Liver (tissue), 9 donors: ENCODE data around the gene PSENEN. TPM values are rescaled to one million over a fixed set of nuclear protein-coding genes. Genes with fewer than 3 reads are reported as not detected.

Source experiments
- DNase-seq: peaks from one replicate; pipeline ENCODE4 v3.0.0-alpha.2; 2017; ENCODE audit warnings: low spot score
- H3K27ac ChIP-seq, 2 donors: one replicate each; pipeline ENCODE4 v1.7.0; 2013; ENCODE audit warnings: inconsistent platforms in 2 of 2, low read length in 2 of 2, control low read depth in 1 of 2, low read depth in 1 of 2, mild to moderate bottlenecking in 1 of 2
- H3K27me3 ChIP-seq, 4 donors: one replicate each; pipeline versions ENCODE4 v1.6.1 to v1.7.0; 2013; ENCODE audit warnings: low read length in 3 of 4, inconsistent platforms in 1 of 4, mild to moderate bottlenecking in 1 of 4, moderate library complexity in 1 of 4; ENCODE audit not compliant: control insufficient read depth in 4 of 4, insufficient read depth in 4 of 4
- H3K36me3 ChIP-seq, 4 donors: one replicate each; pipeline versions ENCODE4 v1.6.1 to v1.7.0; 2013; ENCODE audit warnings: low read length in 3 of 4, mild to moderate bottlenecking in 3 of 4, low read depth in 1 of 4, moderate library complexity in 1 of 4; ENCODE audit not compliant: control insufficient read depth in 4 of 4, insufficient read depth in 3 of 4
- H3K4me1 ChIP-seq, 4 donors: one replicate each; pipeline versions ENCODE4 v1.6.1 to v1.7.0; 2013; ENCODE audit warnings: low read length in 3 of 4, mild to moderate bottlenecking in 3 of 4, moderate library complexity in 1 of 4; ENCODE audit not compliant: control insufficient read depth in 4 of 4, insufficient read depth in 4 of 4
- H3K4me3 ChIP-seq, 3 donors: one replicate each; pipeline versions ENCODE4 v1.6.1 to v1.7.0; 2013; ENCODE audit warnings: low read length in 3 of 3, control low read depth in 1 of 3, low read depth in 1 of 3, mild to moderate bottlenecking in 1 of 3
- H3K9ac ChIP-seq, 2 donors: one replicate each; pipeline ENCODE4 v1.7.0; 2013; ENCODE audit warnings: low read length in 2 of 2, mild to moderate bottlenecking in 2 of 2, moderate library complexity in 2 of 2, control low read depth in 1 of 2, low read depth in 1 of 2
- H3K9me3 ChIP-seq, 4 donors: one replicate each; pipeline versions ENCODE4 v1.6.1 to v1.7.0; 2013; ENCODE audit warnings: low read length in 3 of 4; ENCODE audit not compliant: control insufficient read depth in 4 of 4
- ATF3 ChIP-seq: IDR thresholded peaks from 2 replicates; pipeline ENCODE4 v1.6.1; 2016; ENCODE audit warnings: antibody characterized with exemption
- EGR1 ChIP-seq, 2 donors: IDR thresholded peaks; 2 replicates each; pipeline ENCODE4 v1.6.1; 2016 to 2018; ENCODE audit warnings: antibody characterized with exemption in 2 of 2, low read depth in 2 of 2
- FOXA1 ChIP-seq: IDR thresholded peaks from 2 replicates; pipeline ENCODE4 v1.6.1; 2016; ENCODE audit warnings: antibody characterized with exemption
- FOXA2 ChIP-seq: IDR thresholded peaks from 2 replicates; pipeline ENCODE4 v1.6.1; 2016; ENCODE audit warnings: antibody characterized with exemption
- GABPA ChIP-seq, 2 donors: IDR thresholded peaks in 1 of 2; conservative IDR thresholded peaks in 1 of 2; 2 replicates each; pipeline ENCODE4 v1.6.1; 2016; ENCODE audit warnings: antibody characterized with exemption in 2 of 2, mild to moderate bottlenecking in 1 of 2, moderate library complexity in 1 of 2
- HNF4A ChIP-seq, 2 donors: conservative IDR thresholded peaks; 2 replicates each; pipeline ENCODE4 v1.6.1; 2016; ENCODE audit warnings: antibody characterized with exemption in 2 of 2, mild to moderate bottlenecking in 2 of 2
- HNF4G ChIP-seq: IDR thresholded peaks from 2 replicates; pipeline ENCODE4 v1.6.1; 2016; ENCODE audit warnings: antibody characterized with exemption
- JUND ChIP-seq, 2 donors: IDR thresholded peaks; 2 replicates each; pipeline ENCODE4 v1.6.1; 2016; ENCODE audit warnings: antibody characterized with exemption in 2 of 2
- NR2F2 ChIP-seq: IDR thresholded peaks from 2 replicates; pipeline ENCODE4 v1.6.1; 2016; ENCODE audit warnings: antibody characterized with exemption
- RAD21 ChIP-seq, 2 donors: IDR thresholded peaks; 2 replicates each; pipeline ENCODE4 v1.6.1; 2016; ENCODE audit warnings: antibody characterized with exemption in 2 of 2, mild to moderate bottlenecking in 2 of 2
- RXRA ChIP-seq, 2 donors: IDR thresholded peaks; 2 replicates each; pipeline ENCODE4 v1.6.1; 2017 to 2018; ENCODE audit warnings: antibody characterized with exemption in 2 of 2, mild to moderate bottlenecking in 1 of 2
- SP1 ChIP-seq: IDR thresholded peaks from 2 replicates; pipeline ENCODE4 v1.6.1; 2018; ENCODE audit warnings: antibody characterized with exemption, mild to moderate bottlenecking
- TAF1 ChIP-seq: conservative IDR thresholded peaks from 2 replicates; pipeline ENCODE4 v1.6.1; 2016; ENCODE audit warnings: antibody characterized with exemption, mild to moderate bottlenecking
- YY1 ChIP-seq: IDR thresholded peaks from 2 replicates; pipeline ENCODE4 v1.6.1; 2016; ENCODE audit warnings: antibody characterized with exemption, mild to moderate bottlenecking
- ZBTB33 ChIP-seq: IDR thresholded peaks from 2 replicates; pipeline ENCODE4 v1.6.1; 2016; ENCODE audit warnings: antibody characterized with exemption
- WGBS: extraction: QIAGEN DNeasy Blood & Tissue Kit; methylation state at CpG from one replicate; pipeline ENCODE4 v1.1.7; 2013; 5-methylcytosine and 5-hydroxymethylcytosine counted together
- polyA plus RNA-seq, 2 donors: library from polyadenylated mRNA; stranded (reverse) in 1 of 2; unstranded in 1 of 2; fragments of 200-250 nt in 1 of 2; fragments of >200 nt in 1 of 2; fragmentation: Nextera tagmentation in 1 of 2; extraction: Ambion mirVana in 1 of 2; gene quantifications; one replicate each; pipeline versions ENCODE4 v1.2.1 to v1.2.3, GENCODE V29; 2013 to 2015
- total RNA-seq, 2 donors: library from RNA; depleted of rRNA; stranded (reverse); fragments of >200 nt; gene quantifications; one replicate each; pipeline ENCODE4 v1.2.3, GENCODE V29; 2014
- TF ChIP-seq, protein P1 (sequence below): IDR thresholded peaks from 2 replicates; pipeline ENCODE4 v1.6.1; 2016; ENCODE audit warnings: antibody characterized with exemption
- TF ChIP-seq, protein P2 (sequence below): IDR thresholded peaks from 2 replicates; pipeline ENCODE4 v1.6.1; 2016; ENCODE audit warnings: antibody characterized with exemption, mild to moderate bottlenecking
- TF ChIP-seq, protein P3 (sequence below): fragments of 150-350 bp; IDR thresholded peaks from 2 replicates; pipeline ENCODE4 v1.5.1; 2017; ENCODE audit warnings: improper control_type of control experiment, low read depth, low read length; ENCODE audit not compliant: missing input control
- donor health status: healthy.
- donor health status: healthy.
- donor health status: healthy.
- donor health status: healthy.
- donor health status: healthy.

PSENEN gene
- total and polyA plus RNA-seq, 4 donors: 7.4 to 58.1 (median 20.7) TPM

DNA sequence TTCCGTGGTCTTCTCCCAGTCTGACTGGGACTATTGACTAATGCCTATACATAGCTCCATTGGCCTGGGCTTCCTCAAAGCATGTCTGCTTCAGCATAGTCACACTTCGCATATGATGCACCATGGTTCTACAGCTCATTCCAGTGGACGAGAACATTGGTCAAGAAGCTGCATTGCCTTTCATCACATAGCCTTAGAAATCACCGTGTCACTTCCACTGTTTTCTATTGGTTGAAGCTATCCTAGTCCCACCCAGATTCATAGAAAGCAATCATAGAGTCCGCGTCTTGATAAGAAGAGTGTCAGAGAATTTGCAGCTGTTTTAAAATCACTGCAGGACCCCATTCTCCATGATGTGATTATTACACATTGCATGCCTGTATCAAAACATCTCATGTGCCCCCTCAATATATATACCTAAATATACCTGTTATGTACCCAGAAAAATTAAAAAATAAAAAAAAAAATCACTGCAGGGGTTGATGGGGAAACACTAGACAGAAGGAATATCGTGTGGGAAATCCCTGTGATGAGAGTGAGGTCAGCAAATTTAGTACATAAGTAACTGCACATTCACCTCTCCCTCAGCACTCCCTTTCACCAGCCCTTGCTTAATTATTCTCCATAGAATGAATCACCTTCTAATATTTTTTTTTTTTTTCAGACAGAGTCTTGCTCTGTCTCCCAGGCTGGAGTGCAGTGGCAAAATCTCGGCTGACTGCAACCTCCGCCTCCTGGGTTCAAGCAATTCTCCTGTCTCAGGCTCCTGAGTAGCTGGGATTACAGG, 27.8 kb downstream of the PSENEN start:
- no peaks in the 10 kb centered on the region for H3K27me3 ChIP-seq
- no peaks in the 10 kb centered on the region for H3K9me3 ChIP-seq
- no peak overlapping the region for H3K4me3 ChIP-seq
- no peaks in the 10 kb centered on the region for H3K36me3 ChIP-seq
- DNase-seq: no peak
- H3K27ac ChIP-seq: no peak overlapping the region
- TF ChIP-seq RXRA (IDR thresholded peaks at IDR 0.05): no peak
- no peak for TF ChIP-seq YY1
- no peak for TF ChIP-seq NR2F2
- TF ChIP-seq HNF4A (conservative IDR thresholded peaks at IDR 0.05): no peak
- no peak for TF ChIP-seq ZBTB33
- 67% methylated on average over 9 of the region's 9 CpGs for WGBS
- peaks cover 0 to 5% (median 4%) of the 10 kb centered on the region in 4 donors for H3K4me1 ChIP-seq
- no peak overlapping the region for H3K9ac ChIP-seq

DNA sequence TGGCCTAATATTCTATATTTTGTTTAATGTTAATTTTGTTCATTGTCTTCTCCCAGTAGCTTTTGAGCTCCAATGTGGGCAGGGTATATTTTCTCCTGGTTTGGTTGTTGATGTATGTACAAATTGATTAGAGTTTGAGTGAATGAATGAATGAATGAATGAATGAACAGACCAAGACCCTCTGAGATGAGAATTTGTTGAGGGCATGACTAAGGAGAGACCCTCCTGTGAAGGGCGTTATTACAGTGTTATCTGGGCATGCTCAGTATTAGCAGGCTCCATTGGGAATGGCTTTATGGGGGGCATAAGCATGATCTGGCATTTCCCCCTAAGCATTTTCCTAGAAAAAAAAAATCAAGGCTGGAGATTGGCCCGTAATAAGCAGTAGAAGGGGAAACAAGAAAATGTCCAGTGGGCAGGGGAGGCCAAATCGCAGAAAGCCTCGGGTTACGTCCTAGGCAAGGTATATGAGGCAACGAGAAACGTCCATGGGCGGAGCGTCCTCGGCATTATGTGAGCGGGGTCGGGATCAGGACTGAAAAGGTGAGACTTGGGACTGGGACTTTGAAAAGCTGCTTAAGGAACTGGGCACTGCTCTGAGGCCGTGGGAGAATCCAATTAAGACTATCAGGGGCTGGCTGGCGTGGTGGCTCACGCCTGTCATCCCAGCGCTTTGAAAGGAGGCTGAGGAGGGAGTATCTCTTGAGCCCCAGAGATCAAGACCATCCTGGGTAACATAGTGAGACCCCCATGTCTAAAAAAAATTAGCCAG, 29.0 kb downstream of the PSENEN start:
- Histone ChIP-seq H3K27ac (no peak overlapping the region), H3K9me3 (no peaks in the 10 kb centered on the region), H3K4me3 (no peak overlapping the region), H3K36me3 (no peaks in the 10 kb centered on the region), H3K9ac (no peak overlapping the region), H3K4me1 (peaks cover 0 to 5% (median 4%) of the 10 kb centered on the region in 4 donors), H3K27me3 (no peaks in the 10 kb centered on the region)
- TF ChIP-seq SP1 (no peak), ATF3 (no peak), FOXA2 (no peak), EGR1 (IDR thresholded peaks at IDR 0.05; ENCODE audit: low read depth in 2 of 2) (no peak), HNF4G (no peak), HNF4A (conservative IDR thresholded peaks at IDR 0.05) (no peak), JUND (IDR thresholded peaks at IDR 0.05) (no peak), ZBTB33 (no peak), TAF1 (no peak), YY1 (no peak), RXRA (IDR thresholded peaks at IDR 0.05) (no peak), RAD21 (IDR thresholded peaks at IDR 0.05) (no peak), GABPA (IDR thresholded peaks at IDR 0.05 in 1 of 2, conservative IDR thresholded peaks at IDR 0.05 in 1 of 2) (no peak), NR2F2 (no peak), FOXA1 (no peak)
- TF ChIP-seq, protein P1, sequence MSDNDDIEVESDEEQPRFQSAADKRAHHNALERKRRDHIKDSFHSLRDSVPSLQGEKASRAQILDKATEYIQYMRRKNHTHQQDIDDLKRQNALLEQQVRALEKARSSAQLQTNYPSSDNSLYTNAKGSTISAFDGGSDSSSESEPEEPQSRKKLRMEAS: no peak
- TF ChIP-seq, protein P2, sequence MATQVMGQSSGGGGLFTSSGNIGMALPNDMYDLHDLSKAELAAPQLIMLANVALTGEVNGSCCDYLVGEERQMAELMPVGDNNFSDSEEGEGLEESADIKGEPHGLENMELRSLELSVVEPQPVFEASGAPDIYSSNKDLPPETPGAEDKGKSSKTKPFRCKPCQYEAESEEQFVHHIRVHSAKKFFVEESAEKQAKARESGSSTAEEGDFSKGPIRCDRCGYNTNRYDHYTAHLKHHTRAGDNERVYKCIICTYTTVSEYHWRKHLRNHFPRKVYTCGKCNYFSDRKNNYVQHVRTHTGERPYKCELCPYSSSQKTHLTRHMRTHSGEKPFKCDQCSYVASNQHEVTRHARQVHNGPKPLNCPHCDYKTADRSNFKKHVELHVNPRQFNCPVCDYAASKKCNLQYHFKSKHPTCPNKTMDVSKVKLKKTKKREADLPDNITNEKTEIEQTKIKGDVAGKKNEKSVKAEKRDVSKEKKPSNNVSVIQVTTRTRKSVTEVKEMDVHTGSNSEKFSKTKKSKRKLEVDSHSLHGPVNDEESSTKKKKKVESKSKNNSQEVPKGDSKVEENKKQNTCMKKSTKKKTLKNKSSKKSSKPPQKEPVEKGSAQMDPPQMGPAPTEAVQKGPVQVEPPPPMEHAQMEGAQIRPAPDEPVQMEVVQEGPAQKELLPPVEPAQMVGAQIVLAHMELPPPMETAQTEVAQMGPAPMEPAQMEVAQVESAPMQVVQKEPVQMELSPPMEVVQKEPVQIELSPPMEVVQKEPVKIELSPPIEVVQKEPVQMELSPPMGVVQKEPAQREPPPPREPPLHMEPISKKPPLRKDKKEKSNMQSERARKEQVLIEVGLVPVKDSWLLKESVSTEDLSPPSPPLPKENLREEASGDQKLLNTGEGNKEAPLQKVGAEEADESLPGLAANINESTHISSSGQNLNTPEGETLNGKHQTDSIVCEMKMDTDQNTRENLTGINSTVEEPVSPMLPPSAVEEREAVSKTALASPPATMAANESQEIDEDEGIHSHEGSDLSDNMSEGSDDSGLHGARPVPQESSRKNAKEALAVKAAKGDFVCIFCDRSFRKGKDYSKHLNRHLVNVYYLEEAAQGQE: no peak
- TF ChIP-seq, protein P3, sequence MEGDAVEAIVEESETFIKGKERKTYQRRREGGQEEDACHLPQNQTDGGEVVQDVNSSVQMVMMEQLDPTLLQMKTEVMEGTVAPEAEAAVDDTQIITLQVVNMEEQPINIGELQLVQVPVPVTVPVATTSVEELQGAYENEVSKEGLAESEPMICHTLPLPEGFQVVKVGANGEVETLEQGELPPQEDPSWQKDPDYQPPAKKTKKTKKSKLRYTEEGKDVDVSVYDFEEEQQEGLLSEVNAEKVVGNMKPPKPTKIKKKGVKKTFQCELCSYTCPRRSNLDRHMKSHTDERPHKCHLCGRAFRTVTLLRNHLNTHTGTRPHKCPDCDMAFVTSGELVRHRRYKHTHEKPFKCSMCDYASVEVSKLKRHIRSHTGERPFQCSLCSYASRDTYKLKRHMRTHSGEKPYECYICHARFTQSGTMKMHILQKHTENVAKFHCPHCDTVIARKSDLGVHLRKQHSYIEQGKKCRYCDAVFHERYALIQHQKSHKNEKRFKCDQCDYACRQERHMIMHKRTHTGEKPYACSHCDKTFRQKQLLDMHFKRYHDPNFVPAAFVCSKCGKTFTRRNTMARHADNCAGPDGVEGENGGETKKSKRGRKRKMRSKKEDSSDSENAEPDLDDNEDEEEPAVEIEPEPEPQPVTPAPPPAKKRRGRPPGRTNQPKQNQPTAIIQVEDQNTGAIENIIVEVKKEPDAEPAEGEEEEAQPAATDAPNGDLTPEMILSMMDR: no peak
- WGBS: 57% methylated on average over 16 of the region's 16 CpGs
- DNase-seq: no peak
